Myocyte (in vitro differentiated cells): ENCODE data around the gene MDM4. TPM values are rescaled to one million over a fixed set of nuclear protein-coding genes. Genes with fewer than 3 reads are reported as not detected.
A peak's percentile ranks its signal among the peaks of the same experiment; 100 is the strongest.

Experiments used
- DNase-seq: peaks from one replicate; pipeline ENCODE4 v3.0.0-alpha.2; 2012; ENCODE audit warnings: low read depth
- total RNA-seq: library from RNA; depleted of rRNA; stranded (reverse); fragments of >200 nt; gene quantifications from 2 replicates; pipeline ENCODE4 v1.2.3, GENCODE V29; 2014

Gene MDM4
- total RNA-seq, 1 donor from 2014 or later, result 27.7 TPM

- DNase-seq, result no peak
Observed at GRCh38 chr1:204577794-204578478, 61.7 kb downstream of the MDM4 start.

- DNase-seq, result peak; percentile 14
Observed at GRCh38 chr1:204578867-204579664, 62.9 kb downstream of the MDM4 start.

GRCh38 chr1:204579681-204580080 is 63.5 kb downstream of the MDM4 start:
- no peak for DNase-seq

- no peak for DNase-seq
Observed at GRCh38 chr1:204580862-204581261, 64.7 kb downstream of the MDM4 start.

- DNase-seq, result no peak
Observed at GRCh38 chr1:204581759-204582158, 65.6 kb downstream of the MDM4 start.

- no peak for DNase-seq
Observed at GRCh38 chr1:204583909-204584632, 67.9 kb downstream of the MDM4 start.

GRCh38 chr1:204584699-204585372 is 68.6 kb downstream of the MDM4 start:
- no peak for DNase-seq

- DNase-seq, result no peak
Observed at GRCh38 chr1:204587621-204588020, 71.4 kb downstream of the MDM4 start.

GRCh38 chr1:204588826-204589225 is 72.6 kb downstream of the MDM4 start:
- no peak for DNase-seq

GRCh38 chr1:204589409-204590038 is 73.3 kb downstream of the MDM4 start:
- DNase-seq, result peak; percentile 44

- peak; percentile 45 for DNase-seq
Observed at GRCh38 chr1:204591473-204592090, 75.4 kb downstream of the MDM4 start.

- DNase-seq, result peak; percentile 41
Observed at GRCh38 chr1:204592246-204592948, 76.2 kb downstream of the MDM4 start.

GRCh38 chr1:204598319-204598969 is 82.2 kb downstream of the MDM4 start:
- DNase-seq, result no peak

- no peak for DNase-seq
Observed at GRCh38 chr1:204599098-204599497, 82.9 kb downstream of the MDM4 start.

GRCh38 chr1:204599596-204599995 is 83.4 kb downstream of the MDM4 start:
- no peak for DNase-seq

GRCh38 chr1:204600203-204600602 is 84.0 kb downstream of the MDM4 start:
- no peak for DNase-seq

GRCh38 chr1:204600968-204601367 is 84.8 kb downstream of the MDM4 start:
- no peak for DNase-seq

- DNase-seq, result no peak
Observed at GRCh38 chr1:204602111-204602579, 85.9 kb downstream of the MDM4 start.

- DNase-seq, result no peak
Observed at GRCh38 chr1:204602871-204603542, 86.8 kb downstream of the MDM4 start.
